Lower leg skin (tissue), 4 donors: ENCODE data around the gene ACADVL. TPM values are rescaled to one million over a fixed set of nuclear protein-coding genes. Genes with fewer than 3 reads are reported as not detected.

Experiments
- DNase-seq, 2 donors: peaks; one replicate each; pipeline ENCODE4 v3.0.0-alpha.2; 2019; ENCODE audit warnings: low spot score in 2 of 2
- H3K4me3 ChIP-seq: fragments of 200-600 bp; sonication (generic); 2 replicates; pipeline ENCODE4 v1.5.1; 2017; ENCODE audit warnings: mild to moderate bottlenecking, low read depth; ENCODE audit not compliant: poor library complexity, severe bottlenecking
- POLR2A ChIP-seq, 2 donors: fragments of 450-650 bp; IDR thresholded peaks; one replicate each; pipeline ENCODE4 v1.6.1; 2016 to 2017; ENCODE audit warnings: antibody characterized with exemption in 2 of 2, mild to moderate bottlenecking in 1 of 2, moderate library complexity in 1 of 2
- WGBS, 2 donors: methylation state at CpG; one replicate each; pipeline ENCODE4 v1.1.5; 2018; 5-methylcytosine and 5-hydroxymethylcytosine counted together
- intact Hi-C: fragments of 100-400 bp; cut with DNase I; formaldehyde crosslinking; loops from one replicate; pipeline ENCODE4 v1.15.0; 2023; ENCODE audit warnings: low total_unique reads
- total RNA-seq, 4 donors: library from RNA; depleted of rRNA; stranded (reverse); fragments of >200 nt; gene quantifications; one replicate each; pipeline ENCODE4 v1.1.0, GENCODE V29; 2016
- TF ChIP-seq, protein P1 (sequence below), 3 donors: fragments of 450-650 bp; IDR thresholded peaks; one replicate each; pipeline ENCODE4 v1.5.1; 2016; ENCODE audit warnings: antibody characterized with exemption in 3 of 3, mild to moderate bottlenecking in 3 of 3, moderate library complexity in 2 of 3

Gene ACADVL
- total RNA-seq, 4 donors from 2014 or later = 703 to 1,179 (median 863) TPM

DNA sequence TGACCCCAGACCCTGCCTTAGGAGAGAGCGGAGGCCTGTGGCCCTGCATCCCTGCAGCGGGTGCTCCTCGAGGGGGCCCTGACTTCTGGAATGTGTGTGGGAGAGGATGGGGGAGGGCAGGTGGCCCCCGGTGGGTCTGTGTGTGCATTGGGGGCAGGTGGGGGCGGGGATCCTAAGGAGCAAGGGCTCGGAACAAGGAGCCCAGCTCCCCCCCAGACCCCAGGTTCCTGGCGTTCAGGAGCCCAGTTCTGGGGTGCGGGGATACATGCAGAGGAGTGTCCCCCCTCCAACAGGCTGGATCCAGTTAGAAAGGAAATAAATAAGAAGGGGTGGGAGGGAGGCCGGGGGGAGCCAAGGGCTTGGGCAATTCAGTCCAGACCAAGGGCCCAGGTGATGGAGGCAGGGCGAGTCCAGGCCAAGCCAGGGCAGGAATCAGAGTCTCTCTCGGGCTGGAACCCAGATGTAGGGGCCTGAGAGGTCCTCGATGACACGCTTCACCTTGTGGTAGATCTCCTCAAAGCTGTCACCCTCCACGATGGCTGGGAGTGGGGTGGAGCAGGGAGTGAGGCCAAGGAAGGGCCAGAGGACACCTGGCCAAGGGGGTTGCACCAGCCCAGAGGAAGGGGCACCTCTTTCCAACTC lies 29.3 kb upstream of the ACADVL start:
- 87 to 88% methylated on average over 14 of the region's 14 CpGs for WGBS, 2 donors
- DNase-seq = no peak
- TF ChIP-seq POLR2A (IDR thresholded peaks at IDR 0.05) = no peak
- TF ChIP-seq, protein P1, sequence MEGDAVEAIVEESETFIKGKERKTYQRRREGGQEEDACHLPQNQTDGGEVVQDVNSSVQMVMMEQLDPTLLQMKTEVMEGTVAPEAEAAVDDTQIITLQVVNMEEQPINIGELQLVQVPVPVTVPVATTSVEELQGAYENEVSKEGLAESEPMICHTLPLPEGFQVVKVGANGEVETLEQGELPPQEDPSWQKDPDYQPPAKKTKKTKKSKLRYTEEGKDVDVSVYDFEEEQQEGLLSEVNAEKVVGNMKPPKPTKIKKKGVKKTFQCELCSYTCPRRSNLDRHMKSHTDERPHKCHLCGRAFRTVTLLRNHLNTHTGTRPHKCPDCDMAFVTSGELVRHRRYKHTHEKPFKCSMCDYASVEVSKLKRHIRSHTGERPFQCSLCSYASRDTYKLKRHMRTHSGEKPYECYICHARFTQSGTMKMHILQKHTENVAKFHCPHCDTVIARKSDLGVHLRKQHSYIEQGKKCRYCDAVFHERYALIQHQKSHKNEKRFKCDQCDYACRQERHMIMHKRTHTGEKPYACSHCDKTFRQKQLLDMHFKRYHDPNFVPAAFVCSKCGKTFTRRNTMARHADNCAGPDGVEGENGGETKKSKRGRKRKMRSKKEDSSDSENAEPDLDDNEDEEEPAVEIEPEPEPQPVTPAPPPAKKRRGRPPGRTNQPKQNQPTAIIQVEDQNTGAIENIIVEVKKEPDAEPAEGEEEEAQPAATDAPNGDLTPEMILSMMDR (IDR thresholded peaks at IDR 0.05) = no peak
- no peak overlapping the region for H3K4me3 ChIP-seq
- intact Hi-C loops = no loop called here

DNA sequence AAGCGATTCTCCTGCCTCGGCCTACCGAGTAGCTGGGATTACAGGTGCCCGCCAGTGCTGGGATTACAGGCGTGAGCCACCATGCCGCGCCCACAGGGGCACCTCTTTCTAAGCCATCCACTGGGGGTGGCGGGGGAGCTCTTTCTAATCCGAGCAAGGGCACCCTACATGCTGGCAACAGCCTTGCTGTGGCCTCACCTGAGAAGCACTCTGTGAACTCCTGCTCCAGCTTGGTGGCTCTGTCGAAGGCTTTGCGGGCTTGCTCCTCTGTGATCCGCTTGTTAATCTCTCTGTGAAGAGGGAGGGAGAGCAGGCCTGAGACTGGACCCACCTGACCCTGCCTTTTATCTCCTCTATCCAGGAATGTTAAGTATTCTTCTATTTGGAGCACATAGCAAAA lies 28.7 kb upstream of the ACADVL start:
- intact Hi-C loops = no loop called here
- no peak for DNase-seq
- TF ChIP-seq POLR2A (IDR thresholded peaks at IDR 0.05) = no peak
- TF ChIP-seq, protein P1 (IDR thresholded peaks at IDR 0.05) = no peak
- no peak overlapping the region for H3K4me3 ChIP-seq
- WGBS, 2 donors = 97% methylated on average over 12 of the region's 12 CpGs

DNA sequence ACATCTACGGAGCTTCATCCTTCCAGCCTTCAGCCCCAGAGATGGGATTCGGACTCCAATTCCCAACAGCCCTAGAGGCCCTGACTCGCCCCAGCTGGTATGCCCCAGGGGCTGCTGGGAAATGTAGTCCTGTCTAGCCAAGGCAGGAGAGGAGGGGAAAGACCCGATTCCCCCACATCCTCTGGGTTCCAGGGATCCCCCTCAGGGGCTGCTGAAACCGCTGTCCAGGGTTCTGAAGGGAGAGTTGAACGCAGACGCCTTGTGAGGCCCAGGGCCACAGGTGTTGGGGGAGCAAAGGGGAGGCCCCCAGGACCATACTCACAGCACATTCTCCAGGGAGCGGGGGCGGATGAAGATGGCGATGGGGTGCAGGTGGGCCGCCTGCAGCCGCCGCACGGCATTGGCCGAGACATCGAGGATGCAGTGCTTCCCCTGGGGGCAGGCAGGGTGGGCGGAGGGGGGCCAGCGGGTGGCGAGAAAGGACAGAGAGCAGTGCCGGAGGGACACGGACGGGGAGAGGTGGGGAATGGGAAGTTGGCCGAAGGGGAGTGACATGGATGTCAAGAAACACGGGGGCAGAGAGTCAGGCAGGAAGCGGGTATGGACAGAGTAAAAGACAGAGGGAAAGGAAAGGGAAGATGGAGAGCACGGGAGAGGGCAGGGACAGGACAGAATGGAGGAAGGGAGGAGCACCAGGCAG lies 28.0 kb upstream of the ACADVL start:
- WGBS, 2 donors = 78 to 82% methylated on average over 25 to 26 of the region's 26 CpGs
- TF ChIP-seq, protein P1 (IDR thresholded peaks at IDR 0.05) = no peak
- TF ChIP-seq POLR2A (IDR thresholded peaks at IDR 0.05) = no peak
- intact Hi-C loops = no loop called here
- DNase-seq = no peak
- H3K4me3 ChIP-seq = no peak overlapping the region

DNA sequence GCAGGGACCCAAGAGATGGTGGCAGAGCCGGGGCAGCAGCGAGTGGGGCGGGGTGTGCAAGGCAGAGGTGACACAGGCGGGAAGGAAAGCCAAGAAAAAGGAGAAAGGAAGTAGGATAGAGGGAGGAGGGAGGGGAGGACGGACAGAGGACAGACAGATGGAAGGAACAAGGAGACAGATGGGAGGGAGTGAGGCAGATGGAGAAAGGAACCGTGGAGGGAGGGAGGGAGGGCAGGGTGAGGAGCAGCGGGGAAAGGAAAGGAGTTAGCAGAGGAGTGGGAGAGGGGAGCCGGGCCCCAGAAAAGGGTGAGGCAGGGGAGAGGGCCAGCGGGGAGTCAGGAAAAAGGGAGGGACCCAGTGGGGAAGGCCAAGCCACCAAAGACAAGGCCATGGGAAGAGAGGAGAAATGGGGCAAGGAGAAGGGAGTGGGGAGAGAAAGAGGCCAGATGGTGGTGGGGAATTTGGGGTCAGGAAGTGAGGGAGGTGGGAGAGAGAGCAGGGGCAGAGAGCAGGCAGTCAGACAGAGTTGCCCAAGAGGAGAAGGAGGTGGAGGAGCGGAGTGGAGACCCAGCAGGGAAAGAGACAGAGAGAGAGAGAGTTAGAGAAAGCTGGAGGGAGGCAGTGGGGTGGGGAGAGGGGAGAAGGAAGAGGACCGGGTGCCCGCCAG lies 27.3 kb upstream of the ACADVL start:
- DNase-seq = no peak
- TF ChIP-seq, protein P1 (IDR thresholded peaks at IDR 0.05) = no peak
- no peak for TF ChIP-seq POLR2A (IDR thresholded peaks at IDR 0.05)
- WGBS, 2 donors = 79 to 81% methylated on average over 12 of the region's 12 CpGs
- no peak overlapping the region for H3K4me3 ChIP-seq
- intact Hi-C loops = no loop called here

DNA sequence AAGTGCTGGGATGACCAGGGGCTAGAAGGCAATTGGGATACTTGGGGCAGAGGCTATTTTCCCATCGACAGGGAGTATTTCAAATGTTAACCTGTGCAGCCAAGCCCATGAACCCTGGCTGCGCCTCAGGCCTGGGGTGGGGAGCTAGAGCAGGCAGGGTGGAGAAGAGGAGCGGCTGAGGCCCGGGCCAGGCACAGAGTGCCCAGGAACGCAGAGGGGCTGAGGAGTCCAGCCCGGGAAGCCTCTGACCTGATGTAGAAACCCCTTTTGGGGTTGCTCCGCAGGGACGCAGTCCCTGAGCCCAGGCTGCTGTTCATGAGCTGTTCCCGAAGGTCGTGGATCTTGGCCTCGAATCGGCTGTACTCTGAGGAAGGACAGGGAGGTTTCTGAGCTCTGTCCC lies 23.8 kb upstream of the ACADVL start:
- intact Hi-C loops = no loop called here
- DNase-seq = no peak
- no peak overlapping the region for H3K4me3 ChIP-seq
- TF ChIP-seq POLR2A (IDR thresholded peaks at IDR 0.05) = no peak
- TF ChIP-seq, protein P1 (IDR thresholded peaks at IDR 0.05) = no peak
- WGBS, 2 donors = 89 to 95% methylated on average over 9 to 10 of the region's 12 CpGs
